Fibroblast of the aortic adventitia (primary cell): ENCODE data around the gene SLC1A2. TPM values are rescaled to one million over a fixed set of nuclear protein-coding genes. Genes with fewer than 3 reads are reported as not detected.

Source experiments
- DNase-seq: peaks from one replicate; pipeline ENCODE4 v3.0.0-alpha.2; 2010; ENCODE audit warnings: low read depth
- H3K4me3 ChIP-seq: 2 replicates; pipeline ENCODE4 v1.5.1; 2011; ENCODE audit warnings: low read depth, mild to moderate bottlenecking, control low read depth, low read length, moderate library complexity
- total RNA-seq: library from RNA; depleted of rRNA; stranded (reverse); fragments of >200 nt; gene quantifications from 2 replicates; pipeline ENCODE4 v1.2.3, GENCODE V29; 2012; ENCODE audit warnings: low replicate concordance
- TF ChIP-seq, protein P1 (sequence below): IDR thresholded peaks from 2 replicates; pipeline ENCODE4 v1.5.1; 2011; ENCODE audit warnings: mild to moderate bottlenecking, low read length, control low read depth, inconsistent platforms; ENCODE audit not compliant: insufficient read depth

Gene SLC1A2
- total RNA-seq, 1 donor, result 23.6 TPM

DNA sequence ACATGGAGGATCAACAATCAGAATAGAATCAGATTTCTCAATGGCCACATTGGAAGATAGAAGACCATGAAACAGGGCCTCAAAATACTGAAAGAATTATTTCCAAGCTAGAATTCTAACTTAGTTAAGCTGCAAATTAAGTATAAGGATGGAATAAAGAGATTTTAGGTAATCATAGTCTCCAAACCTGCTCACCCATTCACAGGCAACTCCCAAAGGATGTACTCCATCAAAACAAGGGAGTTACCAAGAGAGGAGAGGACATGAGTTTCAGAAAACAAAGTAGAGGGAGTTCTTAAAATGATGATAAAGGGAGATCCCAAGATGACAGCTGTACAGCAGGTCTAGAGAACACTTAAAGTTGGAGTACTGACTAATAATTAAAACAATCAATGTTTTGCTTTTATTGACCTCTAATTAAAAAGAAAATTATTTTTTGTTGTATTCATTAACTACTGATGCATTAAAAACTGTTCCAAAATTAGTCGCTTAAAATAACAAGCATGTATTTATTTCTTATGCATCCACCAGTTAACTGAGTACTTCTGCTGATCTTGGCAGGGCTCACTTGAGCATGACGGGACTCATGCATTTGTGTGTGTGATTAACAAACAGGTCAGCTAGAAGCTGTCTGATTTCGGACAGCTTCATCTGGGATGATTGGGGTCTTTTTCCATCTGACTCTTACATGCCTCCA is 184.8 kb downstream of the SLC1A2 start:
- TF ChIP-seq, protein P1, sequence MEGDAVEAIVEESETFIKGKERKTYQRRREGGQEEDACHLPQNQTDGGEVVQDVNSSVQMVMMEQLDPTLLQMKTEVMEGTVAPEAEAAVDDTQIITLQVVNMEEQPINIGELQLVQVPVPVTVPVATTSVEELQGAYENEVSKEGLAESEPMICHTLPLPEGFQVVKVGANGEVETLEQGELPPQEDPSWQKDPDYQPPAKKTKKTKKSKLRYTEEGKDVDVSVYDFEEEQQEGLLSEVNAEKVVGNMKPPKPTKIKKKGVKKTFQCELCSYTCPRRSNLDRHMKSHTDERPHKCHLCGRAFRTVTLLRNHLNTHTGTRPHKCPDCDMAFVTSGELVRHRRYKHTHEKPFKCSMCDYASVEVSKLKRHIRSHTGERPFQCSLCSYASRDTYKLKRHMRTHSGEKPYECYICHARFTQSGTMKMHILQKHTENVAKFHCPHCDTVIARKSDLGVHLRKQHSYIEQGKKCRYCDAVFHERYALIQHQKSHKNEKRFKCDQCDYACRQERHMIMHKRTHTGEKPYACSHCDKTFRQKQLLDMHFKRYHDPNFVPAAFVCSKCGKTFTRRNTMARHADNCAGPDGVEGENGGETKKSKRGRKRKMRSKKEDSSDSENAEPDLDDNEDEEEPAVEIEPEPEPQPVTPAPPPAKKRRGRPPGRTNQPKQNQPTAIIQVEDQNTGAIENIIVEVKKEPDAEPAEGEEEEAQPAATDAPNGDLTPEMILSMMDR, result no peak
- peak; percentile 23 for DNase-seq
- no peak overlapping the region for H3K4me3 ChIP-seq

DNA sequence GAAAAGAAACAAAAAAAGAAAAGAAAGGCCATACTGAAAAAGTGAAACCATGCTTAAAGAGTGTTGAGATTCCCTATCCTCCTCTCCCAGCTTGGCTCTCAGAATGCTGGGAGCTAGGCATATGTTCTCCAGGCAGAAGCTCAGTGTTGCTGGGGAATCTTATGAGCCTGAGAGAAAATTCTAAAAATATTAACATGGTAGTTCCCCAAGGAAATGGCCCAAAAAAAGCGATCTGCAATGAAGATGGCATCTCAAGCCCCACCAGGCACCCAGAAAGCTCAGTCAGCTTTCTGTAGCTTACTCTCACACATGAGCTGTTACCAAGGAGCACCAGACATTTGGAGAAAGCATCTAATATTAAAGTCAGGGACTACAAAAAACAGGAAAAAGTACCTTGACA is 185.8 kb downstream of the SLC1A2 start:
- no peak for DNase-seq
- TF ChIP-seq, protein P1, result no peak
- no peak overlapping the region for H3K4me3 ChIP-seq

DNA sequence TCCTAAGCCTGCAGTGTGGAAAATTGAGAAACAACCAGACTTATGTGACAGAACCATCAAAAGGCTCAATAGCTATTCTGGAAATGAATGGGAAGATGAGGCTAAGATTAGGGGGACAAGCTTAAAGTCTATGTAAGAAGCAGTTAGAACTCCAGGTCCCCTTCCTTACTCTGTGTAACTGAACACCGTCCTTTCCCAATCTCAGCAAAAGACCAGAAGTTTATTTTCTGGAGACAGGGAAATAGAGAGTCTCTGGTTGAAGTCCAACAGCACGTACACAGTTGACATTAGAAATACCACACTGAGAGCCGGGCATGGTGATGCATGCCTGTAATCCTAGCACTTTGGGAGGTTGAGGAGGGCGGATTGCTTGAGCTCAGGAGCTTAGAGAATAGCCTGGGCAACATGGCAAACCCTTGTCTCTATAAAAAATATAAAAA is 186.4 kb downstream of the SLC1A2 start:
- DNase-seq, result no peak
- H3K4me3 ChIP-seq, result no peak overlapping the region
- TF ChIP-seq, protein P1, result no peak

DNA sequence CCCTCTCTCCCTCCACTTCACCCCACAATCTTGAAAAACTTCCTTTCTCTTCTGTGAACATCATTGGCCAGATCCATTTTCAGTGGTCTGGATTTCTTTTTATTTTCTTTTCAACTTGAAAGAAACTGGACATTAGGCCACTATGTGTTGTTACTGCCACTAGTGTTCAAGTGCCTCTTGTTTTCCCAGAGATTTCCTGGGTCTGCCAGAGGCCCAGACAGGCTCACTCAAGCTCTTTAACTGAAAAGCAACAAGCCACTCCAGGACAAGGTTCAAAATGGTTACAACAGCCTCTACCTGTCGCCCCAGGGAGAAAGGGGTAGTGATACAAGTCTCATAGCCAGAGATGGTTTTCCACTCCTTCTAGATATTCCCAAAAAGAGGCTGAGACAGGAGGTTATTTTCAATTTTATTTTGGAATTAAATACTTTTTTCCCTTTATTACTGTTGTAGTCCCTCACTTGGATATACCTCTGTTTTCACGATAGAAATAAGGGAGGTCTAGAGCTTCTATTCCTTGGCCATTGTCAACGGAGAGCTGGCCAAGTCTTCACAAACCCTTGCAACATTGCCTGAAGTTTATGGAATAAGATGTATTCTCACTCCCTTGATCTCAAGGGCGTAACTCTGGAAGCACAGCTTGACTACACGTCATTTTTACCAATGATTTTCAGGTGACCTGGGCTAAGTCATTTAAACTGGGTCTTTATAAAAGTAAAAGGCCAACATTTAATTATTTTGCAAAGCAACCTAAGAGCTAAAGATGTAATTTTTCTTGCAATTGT is 188.1 kb downstream of the SLC1A2 start:
- no peak for DNase-seq
- no peak overlapping the region for H3K4me3 ChIP-seq
- TF ChIP-seq, protein P1, result no peak

DNA sequence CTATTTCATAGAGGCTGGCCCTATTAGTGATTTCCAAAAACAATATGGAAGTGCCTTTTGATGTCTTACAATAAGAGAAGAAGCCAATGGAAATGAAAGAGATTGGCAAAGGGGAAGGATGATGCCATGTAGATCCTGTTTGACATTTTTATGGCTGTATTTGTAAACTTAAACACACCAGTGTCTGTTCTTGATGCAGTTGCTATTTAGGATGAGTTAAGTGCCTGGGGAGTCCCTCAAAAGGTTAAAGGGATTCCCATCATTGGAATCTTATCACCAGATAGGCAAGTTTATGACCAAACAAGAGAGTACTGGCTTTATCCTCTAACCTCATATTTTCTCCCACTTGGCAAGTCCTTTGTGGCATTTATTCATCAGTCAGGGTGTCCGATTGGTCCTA is 189.0 kb downstream of the SLC1A2 start:
- no peak overlapping the region for H3K4me3 ChIP-seq
- TF ChIP-seq, protein P1, result no peak
- DNase-seq, result no peak

DNA sequence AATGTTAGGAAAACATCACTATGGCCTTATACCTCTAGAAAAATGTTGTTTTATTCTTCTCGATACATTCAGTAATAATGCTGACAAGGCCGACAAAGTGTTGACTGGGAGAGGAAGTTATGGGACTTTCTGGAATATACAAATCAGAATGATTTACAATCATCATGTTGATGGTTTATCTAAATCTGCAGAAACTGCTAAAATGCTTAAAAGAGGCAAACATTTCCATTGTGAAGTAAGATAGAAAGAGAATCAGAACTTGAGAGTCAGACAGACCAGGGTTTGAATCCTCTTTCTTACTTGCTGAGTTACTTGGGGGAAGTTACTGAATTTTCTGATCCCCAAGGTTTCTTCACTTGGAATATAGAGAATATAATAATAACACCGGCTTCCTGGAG is 191.0 kb downstream of the SLC1A2 start:
- no peak for DNase-seq
- H3K4me3 ChIP-seq, result no peak overlapping the region
- TF ChIP-seq, protein P1, result no peak
